Activated naive CD4-positive, alpha-beta T cell treated with anti-CD3 and anti-CD28 coated beads for 36 hours (primary cell): ENCODE measurements around the gene CCDC69. TPM values are rescaled to one million over a fixed set of nuclear protein-coding genes. Genes with fewer than 3 reads are reported as not detected.
"Not testable (repeated sequence)": the region's sequence is repeated elsewhere in the genome, so short reads cannot be mapped to it uniquely, and the experiment has no call there.

Experiments used
- CTCF ChIA-PET: fragments of 350-600 bp; sonication (Branson Sonifier 250); formaldehyde crosslinking; loops from one replicate; lab custom pipeline; 2021; ENCODE audit warnings: antibody characterized with exemption; lab: Charles Lee
- DNase-seq: peaks from one replicate; pipeline ENCODE4 v3.0.0-alpha.2; 2020
- H3K27ac Mint-ChIP-seq: one replicate; pipeline ENCODE4 v1.8.0; 2021; ENCODE audit warnings: mild to moderate bottlenecking, mixed read lengths
- H3K27me3 Mint-ChIP-seq: one replicate; pipeline ENCODE4 v1.8.0; 2021; ENCODE audit warnings: low read depth, mixed read lengths
- H3K36me3 Mint-ChIP-seq: one replicate; pipeline ENCODE4 v1.8.0; 2021; ENCODE audit warnings: low read depth, mixed read lengths
- H3K4me1 Mint-ChIP-seq: one replicate; pipeline ENCODE4 v1.8.0; 2021; ENCODE audit warnings: low read depth, mixed read lengths
- H3K4me3 Mint-ChIP-seq: one replicate; pipeline ENCODE4 v1.8.0; 2021; ENCODE audit warnings: mild to moderate bottlenecking, moderate library complexity, mixed read lengths
- H3K9me3 Mint-ChIP-seq: one replicate; pipeline ENCODE4 v1.8.0; 2021; ENCODE audit warnings: mixed read lengths
- intact Hi-C: fragments of 100-400 bp; cut with micrococcal nuclease; formaldehyde crosslinking; loops from one replicate; pipeline ENCODE4 v1.15.1; 2023
- total RNA-seq, 2 experiments: library from RNA; stranded (reverse); gene quantifications; one replicate each; pipeline ENCODE4 v1.2.3, GENCODE V29; 2021

Gene CCDC69
- total RNA-seq, 2 experiments from 2014 or later: 15.5 to 18.5 TPM

- no peak overlapping the region for H3K4me3 Mint-ChIP-seq
- peaks cover 3% of the 10 kb centered on the region for H3K9me3 Mint-ChIP-seq
- intact Hi-C loops: no loop called here
- H3K36me3 Mint-ChIP-seq: peaks cover 15% of the 10 kb centered on the region
- H3K27me3 Mint-ChIP-seq: no peaks in the 10 kb centered on the region
- peaks cover 14% of the 10 kb centered on the region for H3K4me1 Mint-ChIP-seq
- CTCF ChIA-PET: interaction anchor here (0.6 to 3.0 kb wide), 5 partner anchors 19 to 713 kb away, joined by 3 to 11 read pairs (median 3); no protein-coding TSS in a partner anchor
- H3K27ac Mint-ChIP-seq: no peak overlapping the region
- DNase-seq: no peak
These were observed 39.4 kb downstream of the CCDC69 start for GRCh38 chr5:151184316-151185042.

- H3K27ac Mint-ChIP-seq: no peak overlapping the region
- H3K27me3 Mint-ChIP-seq: no peaks in the 10 kb centered on the region
- peaks cover 11% of the 10 kb centered on the region for H3K4me1 Mint-ChIP-seq
- H3K9me3 Mint-ChIP-seq: no peaks in the 10 kb centered on the region
- CTCF ChIA-PET: interaction anchor here (0.8 to 3.0 kb wide), 5 partner anchors 16 to 113 kb away, joined by 3 to 11 read pairs (median 3); no protein-coding TSS in a partner anchor
- DNase-seq: no peak
- no peak overlapping the region for H3K4me3 Mint-ChIP-seq
- peaks cover 9% of the 10 kb centered on the region for H3K36me3 Mint-ChIP-seq
- intact Hi-C loops: no loop called here
These were observed 40.2 kb downstream of the CCDC69 start for GRCh38 chr5:151183456-151184245.

DNA sequence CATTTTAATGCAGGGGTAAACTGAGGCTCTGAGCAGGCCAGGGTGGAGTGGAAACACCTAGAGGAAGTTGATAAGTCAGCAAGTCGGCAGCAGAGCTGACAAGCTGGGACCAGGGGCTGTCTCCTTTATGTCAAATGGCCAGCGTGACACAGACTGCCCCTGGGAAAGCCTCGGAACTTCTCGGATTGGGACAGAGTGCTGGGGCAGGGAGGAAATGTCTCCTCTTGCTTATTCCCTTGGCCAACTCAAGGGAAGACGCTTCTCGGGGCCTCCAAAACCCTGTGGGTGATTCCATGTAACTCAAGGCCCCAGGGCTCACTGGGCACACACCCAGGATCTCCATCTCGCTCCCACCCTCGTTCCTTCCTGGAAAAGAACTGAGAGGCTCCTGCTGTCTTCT lies 40.9 kb downstream of the CCDC69 start:
- H3K4me1 Mint-ChIP-seq: peaks cover 11% of the 10 kb centered on the region
- CTCF ChIA-PET: interaction anchor here (1.7 to 3.0 kb wide), 2 partner anchors 18 to 114 kb away, joined by 3 to 11 read pairs; no protein-coding TSS in a partner anchor
- no peaks in the 10 kb centered on the region for H3K27me3 Mint-ChIP-seq
- H3K4me3 Mint-ChIP-seq: no peak overlapping the region
- H3K36me3 Mint-ChIP-seq: peaks cover 9% of the 10 kb centered on the region
- no peak for DNase-seq
- no peaks in the 10 kb centered on the region for H3K9me3 Mint-ChIP-seq
- H3K27ac Mint-ChIP-seq: no peak overlapping the region
- intact Hi-C loops: no loop called here

GRCh38 chr5:151182524-151182900 lies 41.4 kb downstream of the CCDC69 start:
- CTCF ChIA-PET: interaction anchor here (1.4 to 3.0 kb wide), 2 partner anchors 17 to 67 kb away, joined by 5 to 11 read pairs; no protein-coding TSS in a partner anchor
- Mint-ChIP-seq H3K27me3 (no peaks in the 10 kb centered on the region), H3K36me3 (peaks cover 9% of the 10 kb centered on the region), H3K9me3 (no peaks in the 10 kb centered on the region), H3K4me3 (no peak overlapping the region), H3K27ac (peak overlapping the region; percentile 43), H3K4me1 (peaks cover 11% of the 10 kb centered on the region)
- DNase-seq: no peak
- intact Hi-C loops: no loop called here

- H3K36me3 Mint-ChIP-seq: peaks cover 6% of the 10 kb centered on the region
- peaks cover 16% of the 10 kb centered on the region for H3K4me1 Mint-ChIP-seq
- CTCF ChIA-PET: interaction anchor here (1.4 kb wide), 2 partner anchors 17 to 67 kb away, joined by 4 to 5 read pairs; no protein-coding TSS in a partner anchor
- H3K4me3 Mint-ChIP-seq: no peak overlapping the region
- no peaks in the 10 kb centered on the region for H3K27me3 Mint-ChIP-seq
- peak overlapping the region; percentile 47 for H3K27ac Mint-ChIP-seq
- intact Hi-C loops: no loop called here
- no peaks in the 10 kb centered on the region for H3K9me3 Mint-ChIP-seq
- no peak for DNase-seq
These were observed 41.9 kb downstream of the CCDC69 start for GRCh38 chr5:151181818-151182523.

DNA sequence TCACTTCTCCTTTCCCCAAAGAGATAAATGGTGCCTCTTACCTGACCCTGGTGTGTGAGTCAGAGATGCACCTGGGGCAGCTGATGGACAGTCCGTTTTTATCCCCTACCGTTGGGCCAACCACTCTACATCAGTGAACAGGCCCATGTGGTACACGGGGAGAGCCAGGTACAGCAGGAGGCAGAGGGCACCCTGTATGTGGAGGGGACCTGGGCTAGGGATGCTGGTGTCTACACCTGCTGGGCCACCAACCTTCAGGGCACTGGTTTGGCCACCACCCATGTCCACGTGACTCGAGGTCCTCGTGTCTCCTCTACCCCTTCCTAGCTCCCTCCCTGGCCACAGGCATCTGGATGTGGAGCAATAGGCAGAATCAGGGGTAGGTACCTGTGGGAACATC lies 43.6 kb downstream of the CCDC69 start:
- DNase-seq: no peak
- H3K4me1 Mint-ChIP-seq: peaks cover 14% of the 10 kb centered on the region
- H3K9me3 Mint-ChIP-seq: no peaks in the 10 kb centered on the region
- H3K36me3 Mint-ChIP-seq: peaks cover 4% of the 10 kb centered on the region
- CTCF ChIA-PET: interaction anchor here (0.9 to 1.4 kb wide), 2 partner anchors 15 to 43 kb away, joined by 3 to 4 read pairs; partner anchors contain the start of gene CCDC69
- intact Hi-C loops: no loop called here
- no peak overlapping the region for H3K4me3 Mint-ChIP-seq
- no peaks in the 10 kb centered on the region for H3K27me3 Mint-ChIP-seq
- H3K27ac Mint-ChIP-seq: no peak overlapping the region

DNA sequence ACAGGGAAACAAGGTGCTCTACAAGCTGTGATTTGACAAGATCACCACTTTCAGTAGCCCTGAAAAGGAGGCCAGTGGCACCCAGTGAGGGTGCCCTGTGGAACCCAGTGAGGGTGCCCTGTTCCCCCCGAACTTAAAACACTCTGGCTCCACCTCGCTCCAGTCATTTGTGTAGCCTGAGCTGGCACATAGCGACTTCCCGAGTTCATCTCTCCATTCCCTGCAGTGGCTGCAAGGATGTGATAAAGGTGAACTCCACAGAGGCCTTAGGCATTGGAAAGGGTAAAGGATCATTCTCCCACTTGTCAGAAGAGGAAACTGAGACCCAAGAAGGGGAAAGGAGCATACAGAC lies 44.4 kb downstream of the CCDC69 start:
- H3K4me3 Mint-ChIP-seq: no peak overlapping the region
- peaks cover 4% of the 10 kb centered on the region for H3K36me3 Mint-ChIP-seq
- intact Hi-C loops: no loop called here
- DNase-seq: no peak
- H3K27ac Mint-ChIP-seq: no peak overlapping the region
- H3K9me3 Mint-ChIP-seq: no peaks in the 10 kb centered on the region
- CTCF ChIA-PET: interaction anchor here (0.9 to 1.4 kb wide), 2 partner anchors 14 to 44 kb away, joined by 3 to 4 read pairs; partner anchors contain the start of gene CCDC69
- no peaks in the 10 kb centered on the region for H3K27me3 Mint-ChIP-seq
- H3K4me1 Mint-ChIP-seq: peaks cover 14% of the 10 kb centered on the region

DNA sequence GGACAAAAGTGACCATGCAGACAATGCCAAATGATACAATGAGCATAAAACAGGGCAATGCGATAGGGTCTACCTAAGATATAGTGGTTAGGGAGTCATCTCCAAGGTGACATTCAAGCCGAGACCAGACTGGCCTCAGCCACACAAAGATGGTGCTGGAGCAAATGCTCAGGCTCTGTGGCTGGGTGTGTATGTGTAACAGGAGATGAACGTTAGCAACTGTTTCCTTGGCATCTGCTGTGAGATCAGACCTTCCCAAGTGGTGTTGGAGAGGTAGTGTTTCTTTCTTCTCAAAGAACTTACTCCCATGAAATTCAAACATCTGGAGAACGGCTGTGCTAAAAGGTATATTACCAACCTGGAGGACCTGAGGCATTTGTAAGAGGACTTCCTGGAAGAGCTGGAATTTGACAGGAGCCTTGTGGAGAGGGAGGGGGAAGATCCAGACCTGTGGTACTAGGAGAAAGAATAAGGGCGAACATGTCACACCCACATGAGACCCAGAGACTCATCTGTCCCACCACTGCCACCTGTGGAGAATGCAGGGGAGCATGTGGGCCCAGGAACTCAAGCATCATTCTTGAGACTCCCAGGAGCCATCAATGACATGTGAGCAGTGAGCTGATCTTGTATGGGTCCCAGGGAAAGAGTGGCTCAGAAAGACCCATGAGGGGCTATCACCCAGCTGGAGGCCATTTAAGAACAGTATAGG lies 45.0 kb downstream of the CCDC69 start:
- Mint-ChIP-seq H3K27ac (no peak overlapping the region), H3K9me3 (no peaks in the 10 kb centered on the region), H3K36me3 (peaks cover 4% of the 10 kb centered on the region), H3K4me1 (peaks cover 14% of the 10 kb centered on the region), H3K4me3 (no peak overlapping the region), H3K27me3 (no peaks in the 10 kb centered on the region)
- CTCF ChIA-PET: interaction anchor here (1.4 to 3.1 kb wide), 2 partner anchors 14 to 45 kb away, joined by 3 to 13 read pairs; partner anchors contain the start of gene CCDC69
- intact Hi-C loops: no loop called here
- DNase-seq: no peak

GRCh38 chr5:151178372-151178771 lies 45.5 kb downstream of the CCDC69 start:
- peaks cover 4% of the 10 kb centered on the region for H3K36me3 Mint-ChIP-seq
- no peak for DNase-seq
- no peaks in the 10 kb centered on the region for H3K27me3 Mint-ChIP-seq
- no peaks in the 10 kb centered on the region for H3K9me3 Mint-ChIP-seq
- peaks cover 11% of the 10 kb centered on the region for H3K4me1 Mint-ChIP-seq
- H3K27ac Mint-ChIP-seq: no peak overlapping the region
- intact Hi-C loops: no loop called here
- H3K4me3 Mint-ChIP-seq: no peak overlapping the region
- CTCF ChIA-PET: interaction anchor here (2.0 to 3.1 kb wide), 2 partner anchors 14 to 53 kb away, joined by 7 to 13 read pairs; no protein-coding TSS in a partner anchor

GRCh38 chr5:151176268-151176667 lies 47.6 kb downstream of the CCDC69 start:
- H3K9me3 Mint-ChIP-seq, H3K27ac Mint-ChIP-seq, H3K27me3 Mint-ChIP-seq, DNase-seq, H3K4me3 Mint-ChIP-seq, H3K36me3 Mint-ChIP-seq, H3K4me1 Mint-ChIP-seq, intact Hi-C loops: not testable (repeated sequence)
- CTCF ChIA-PET: interaction anchor here (2.0 to 3.1 kb wide), 2 partner anchors 11 to 51 kb away, joined by 7 to 13 read pairs; no protein-coding TSS in a partner anchor

DNA sequence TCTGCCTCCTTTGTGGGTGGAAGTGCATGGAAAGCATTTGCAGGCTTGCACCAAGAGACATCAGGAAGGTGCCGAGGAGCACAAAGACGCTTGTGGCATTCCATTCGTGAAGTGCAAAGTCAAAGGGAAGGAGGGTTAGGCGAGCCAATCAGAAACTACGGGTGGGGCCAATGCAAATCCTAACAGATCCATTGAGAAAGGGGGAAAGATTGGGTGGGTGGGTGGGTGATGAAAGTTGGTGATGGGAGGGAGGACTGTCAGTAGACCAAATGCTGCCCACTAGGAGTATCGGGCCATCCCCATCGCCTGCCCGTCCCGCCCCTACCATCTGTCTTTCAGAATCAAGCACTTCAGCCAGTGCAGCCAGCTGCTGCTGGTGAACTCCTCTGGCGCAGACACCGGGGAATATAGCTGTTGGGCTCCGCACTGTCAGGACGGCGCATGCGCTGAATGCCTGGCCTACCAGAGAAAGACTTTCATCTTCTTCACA lies 49.2 kb downstream of the CCDC69 start:
- peaks cover 2% of the 10 kb centered on the region for H3K36me3 Mint-ChIP-seq
- intact Hi-C loops: no loop called here
- DNase-seq: no peak
- no peak overlapping the region for H3K4me3 Mint-ChIP-seq
- H3K27ac Mint-ChIP-seq: no peak overlapping the region
- no peaks in the 10 kb centered on the region for H3K9me3 Mint-ChIP-seq
- H3K4me1 Mint-ChIP-seq: peaks cover 12% of the 10 kb centered on the region
- CTCF ChIA-PET: no interaction called here
- H3K27me3 Mint-ChIP-seq: no peaks in the 10 kb centered on the region
